Tibial nerve (tissue), 4 donors: ENCODE results near the gene ZBTB20. TPM values are rescaled to one million over a fixed set of nuclear protein-coding genes. Genes with fewer than 3 reads are reported as not detected.

Experiments used
- DNase-seq, 2 donors: peaks; one replicate each; pipeline ENCODE4 v3.0.0-alpha.2; 2019; ENCODE audit warnings: low spot score in 2 of 2
- H3K27ac ChIP-seq, 4 donors: fragments of 200-600 bp; sonication (generic) in 3 of 4; one replicate each; pipeline ENCODE4 v1.5.1; 2017 to 2019; ENCODE audit warnings: mild to moderate bottlenecking in 1 of 4
- H3K27me3 ChIP-seq, 2 donors: fragments of 200-600 bp; sonication (generic) in 1 of 2; one replicate each; pipeline versions ENCODE4 v1.5.1 to v1.6.0; 2017 to 2019
- H3K36me3 ChIP-seq, 3 donors: fragments of 200-600 bp; sonication (generic); one replicate each; pipeline ENCODE4 v1.5.1; 2018 to 2019
- H3K4me1 ChIP-seq, 4 donors: fragments of 200-600 bp; sonication (generic) in 3 of 4; one replicate each; pipeline ENCODE4 v1.5.1; 2017 to 2019
- H3K4me3 ChIP-seq, 4 donors: fragments of 200-600 bp; sonication (generic) in 3 of 4; one replicate each; pipeline ENCODE4 v1.5.1; 2017 to 2019; ENCODE audit warnings: mild to moderate bottlenecking in 1 of 4, moderate library complexity in 1 of 4
- H3K9me3 ChIP-seq, 4 donors: fragments of 200-600 bp; sonication (generic) in 3 of 4; one replicate each; pipeline ENCODE4 v1.5.1; 2017 to 2019
- EP300 ChIP-seq, 2 donors: sonication (generic); formaldehyde crosslinking; IDR thresholded peaks; one replicate each; pipeline ENCODE4 v1.6.1; 2017; ENCODE audit warnings: antibody characterized with exemption in 2 of 2, mild to moderate bottlenecking in 1 of 2
- POLR2A ChIP-seq, 2 donors: fragments of 450-650 bp; IDR thresholded peaks; one replicate each; pipeline ENCODE4 v1.6.1; 2017; ENCODE audit warnings: antibody characterized with exemption in 2 of 2, mild to moderate bottlenecking in 2 of 2, moderate library complexity in 2 of 2
- WGBS, 2 donors: methylation state at CpG; one replicate each; pipeline ENCODE4 v1.1.5; 2018; 5-methylcytosine and 5-hydroxymethylcytosine counted together
- total RNA-seq, 4 donors: library from RNA; depleted of rRNA; stranded (reverse); fragments of >200 nt; gene quantifications; one replicate each; pipeline ENCODE4 v1.1.0, GENCODE V29; 2016
- TF ChIP-seq, protein P1 (sequence below), 5 experiments: fragments of 200-600 bp in 3 of 5; fragments of 450-650 bp in 2 of 5; sonication (generic) in 3 of 5; IDR thresholded peaks; one replicate each; pipeline ENCODE4 v1.5.1; 2016 to 2019; ENCODE audit warnings: antibody characterized with exemption in 5 of 5, mild to moderate bottlenecking in 3 of 5, moderate library complexity in 2 of 5

ZBTB20 gene
- total RNA-seq, 4 donors from 2014 or later, result 63.3 to 127 (median 102) TPM

DNA sequence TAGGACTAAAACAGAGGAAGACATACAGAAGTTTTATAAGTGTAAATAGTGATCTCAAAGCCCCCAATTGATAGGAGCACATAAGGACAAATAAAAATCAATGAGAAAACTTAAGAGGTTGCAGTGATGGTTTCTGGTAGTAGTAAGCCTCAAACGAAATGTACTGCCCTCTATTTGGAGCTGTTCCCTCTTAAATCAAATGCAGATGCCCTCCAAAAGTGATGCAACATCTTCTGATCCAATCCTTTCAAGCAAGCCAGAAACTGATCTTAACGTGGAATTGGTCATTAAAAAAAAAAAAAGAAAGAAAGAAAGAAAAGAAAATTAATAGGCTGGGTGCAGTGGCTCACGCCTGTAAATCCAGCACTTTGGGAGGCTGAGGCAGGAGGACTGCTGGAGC is 259.3 kb downstream of the ZBTB20 start:
- no peak for DNase-seq
- no peak overlapping the region for H3K27ac ChIP-seq
- peaks cover 0 to 11% (median 0%) of the 10 kb centered on the region in 4 donors for H3K4me1 ChIP-seq
- no peaks in the 10 kb centered on the region for H3K27me3 ChIP-seq
- no peak for TF ChIP-seq EP300 (IDR thresholded peaks at IDR 0.05)
- TF ChIP-seq POLR2A (IDR thresholded peaks at IDR 0.05), result no peak
- TF ChIP-seq, protein P1, sequence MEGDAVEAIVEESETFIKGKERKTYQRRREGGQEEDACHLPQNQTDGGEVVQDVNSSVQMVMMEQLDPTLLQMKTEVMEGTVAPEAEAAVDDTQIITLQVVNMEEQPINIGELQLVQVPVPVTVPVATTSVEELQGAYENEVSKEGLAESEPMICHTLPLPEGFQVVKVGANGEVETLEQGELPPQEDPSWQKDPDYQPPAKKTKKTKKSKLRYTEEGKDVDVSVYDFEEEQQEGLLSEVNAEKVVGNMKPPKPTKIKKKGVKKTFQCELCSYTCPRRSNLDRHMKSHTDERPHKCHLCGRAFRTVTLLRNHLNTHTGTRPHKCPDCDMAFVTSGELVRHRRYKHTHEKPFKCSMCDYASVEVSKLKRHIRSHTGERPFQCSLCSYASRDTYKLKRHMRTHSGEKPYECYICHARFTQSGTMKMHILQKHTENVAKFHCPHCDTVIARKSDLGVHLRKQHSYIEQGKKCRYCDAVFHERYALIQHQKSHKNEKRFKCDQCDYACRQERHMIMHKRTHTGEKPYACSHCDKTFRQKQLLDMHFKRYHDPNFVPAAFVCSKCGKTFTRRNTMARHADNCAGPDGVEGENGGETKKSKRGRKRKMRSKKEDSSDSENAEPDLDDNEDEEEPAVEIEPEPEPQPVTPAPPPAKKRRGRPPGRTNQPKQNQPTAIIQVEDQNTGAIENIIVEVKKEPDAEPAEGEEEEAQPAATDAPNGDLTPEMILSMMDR (IDR thresholded peaks at IDR 0.05), result no peak
- no peaks in the 10 kb centered on the region for H3K9me3 ChIP-seq
- no peak overlapping the region for H3K4me3 ChIP-seq
- WGBS, 2 donors, result 74 to 83% methylated on average over 3 of the region's 3 CpGs
- no peaks in the 10 kb centered on the region for H3K36me3 ChIP-seq

- no peak for TF ChIP-seq POLR2A (IDR thresholded peaks at IDR 0.05)
- TF ChIP-seq, protein P1 (IDR thresholded peaks at IDR 0.05), result no peak
- no peak for TF ChIP-seq EP300 (IDR thresholded peaks at IDR 0.05)
- 94 to 97% methylated on average over 4 of the region's 4 CpGs for WGBS, 2 donors
- no peak overlapping the region for H3K27ac ChIP-seq
- no peak for DNase-seq
- peaks cover 0 to 4% (median 0%) of the 10 kb centered on the region in 4 donors for H3K4me1 ChIP-seq
- H3K9me3 ChIP-seq, result no peaks in the 10 kb centered on the region
- H3K4me3 ChIP-seq, result no peak overlapping the region
- H3K27me3 ChIP-seq, result no peaks in the 10 kb centered on the region
- H3K36me3 ChIP-seq, result no peaks in the 10 kb centered on the region
These were observed 260.2 kb downstream of the ZBTB20 start for GRCh38 chr3:114886905-114887304.

DNA sequence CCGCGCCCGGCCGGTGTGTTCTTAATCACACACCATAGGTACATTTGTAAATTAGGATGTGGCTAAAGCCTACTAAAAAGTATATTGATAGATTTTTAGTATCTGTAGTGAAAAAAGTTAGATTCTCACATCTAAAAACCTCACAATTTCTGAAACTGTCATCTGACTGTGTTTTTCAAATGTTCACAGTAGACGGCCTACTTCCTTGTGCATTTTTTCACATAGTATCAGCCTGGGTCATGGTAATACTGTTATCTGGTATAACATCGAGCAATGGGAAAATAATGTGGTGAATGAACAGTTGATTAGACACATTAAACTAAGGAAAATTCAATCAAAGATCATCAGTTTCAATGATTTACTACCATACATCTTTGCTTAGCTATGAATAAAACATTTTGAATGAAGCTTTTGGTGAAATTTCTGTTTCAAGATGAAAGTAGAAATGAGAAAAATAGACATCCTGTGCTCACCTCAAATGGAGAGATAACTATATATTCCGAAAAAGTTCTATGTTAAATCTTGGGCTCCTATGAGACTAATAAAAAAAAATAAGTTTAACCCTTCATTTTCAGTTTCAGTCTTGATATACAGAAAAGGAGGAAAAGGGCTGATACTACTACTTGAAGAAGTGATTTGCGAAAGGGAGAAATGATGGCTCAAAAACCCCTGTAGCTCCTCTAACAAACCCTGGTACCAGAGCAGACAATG is 262.7 kb downstream of the ZBTB20 start:
- WGBS, 2 donors, result 96 to 97% methylated on average over 8 of the region's 8 CpGs
- TF ChIP-seq POLR2A (IDR thresholded peaks at IDR 0.05), result no peak
- no peak for TF ChIP-seq EP300 (IDR thresholded peaks at IDR 0.05)
- TF ChIP-seq, protein P1 (IDR thresholded peaks at IDR 0.05), result no peak

DNA sequence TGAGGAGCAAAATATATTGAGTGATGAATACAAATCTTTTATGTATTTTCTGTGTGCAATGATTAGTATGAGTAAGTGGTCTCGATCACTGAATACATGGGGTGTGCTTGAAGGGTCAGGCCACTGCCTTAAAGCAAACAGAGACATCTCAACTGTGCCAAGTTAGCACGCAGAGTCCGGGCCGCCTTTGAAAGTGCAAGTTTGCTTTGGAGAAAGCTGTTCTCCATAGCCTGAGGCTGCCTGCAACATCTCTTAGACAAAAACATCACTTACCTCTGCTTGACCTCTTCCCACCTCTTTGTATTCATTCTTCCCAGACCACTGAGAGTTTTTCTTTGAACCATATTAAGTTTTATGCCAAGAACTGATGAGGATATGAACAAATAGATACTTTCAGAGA is 267.0 kb downstream of the ZBTB20 start:
- no peaks in the 10 kb centered on the region for H3K27me3 ChIP-seq
- TF ChIP-seq, protein P1 (IDR thresholded peaks at IDR 0.05), result no peak
- TF ChIP-seq EP300 (IDR thresholded peaks at IDR 0.05) (no peak), POLR2A (IDR thresholded peaks at IDR 0.05) (no peak)
- peak overlapping the region in 2 of 4 donors; percentile 22 to 58 for H3K27ac ChIP-seq
- H3K4me3 ChIP-seq, result no peak overlapping the region
- H3K4me1 ChIP-seq, result peaks cover 0 to 29% (median 7%) of the 10 kb centered on the region in 4 donors
- no peak for DNase-seq
- no peaks in the 10 kb centered on the region for H3K36me3 ChIP-seq
- no peaks in the 10 kb centered on the region for H3K9me3 ChIP-seq
- WGBS, 2 donors, result 26 to 31% methylated on average over 4 of the region's 4 CpGs

More for the DNA sequence above, 262.7 kb downstream of the ZBTB20 start:
- no peak for DNase-seq
- no peaks in the 10 kb centered on the region for H3K36me3 ChIP-seq
- H3K9me3 ChIP-seq, result no peaks in the 10 kb centered on the region
- no peaks in the 10 kb centered on the region for H3K27me3 ChIP-seq
- H3K4me3 ChIP-seq, result no peak overlapping the region
- peaks cover 0 to 20% (median 5%) of the 10 kb centered on the region in 4 donors for H3K4me1 ChIP-seq
- H3K27ac ChIP-seq, result no peak overlapping the region
